Measurements from ENCODE around the gene INO80B.
A peak's percentile ranks its signal among the peaks of the same experiment; 100 is the strongest.

INO80B gene

GRCh38 chr2:74454654-74455511, at the start of gene INO80B:
INO80B (plus strand) TSS chr2:74455087; CDS start chr2:74455117, 30 bp downstream.
- peak; percentile 93 to 99 (median 97) for DNase-seq

DNA sequence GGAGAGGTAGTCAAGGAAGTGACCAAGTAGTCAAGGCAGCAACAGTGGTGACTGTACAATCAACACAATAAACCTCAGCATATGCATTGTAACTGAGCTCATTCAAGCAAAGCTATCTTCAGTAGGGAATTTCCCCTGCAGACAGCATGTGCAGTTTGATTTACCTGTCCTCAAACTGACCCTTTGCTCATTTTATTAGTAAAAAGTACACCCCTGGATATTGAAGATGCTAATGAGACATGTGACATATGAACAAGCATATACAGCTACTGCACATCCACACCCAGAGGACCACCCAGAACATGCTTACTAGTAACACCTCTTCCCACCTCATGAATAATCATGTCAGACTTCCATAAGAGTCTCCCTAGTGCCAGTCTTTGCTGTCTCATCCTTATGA, 48.9 kb upstream of the INO80B start:
- no peak for DNase-seq

DNA sequence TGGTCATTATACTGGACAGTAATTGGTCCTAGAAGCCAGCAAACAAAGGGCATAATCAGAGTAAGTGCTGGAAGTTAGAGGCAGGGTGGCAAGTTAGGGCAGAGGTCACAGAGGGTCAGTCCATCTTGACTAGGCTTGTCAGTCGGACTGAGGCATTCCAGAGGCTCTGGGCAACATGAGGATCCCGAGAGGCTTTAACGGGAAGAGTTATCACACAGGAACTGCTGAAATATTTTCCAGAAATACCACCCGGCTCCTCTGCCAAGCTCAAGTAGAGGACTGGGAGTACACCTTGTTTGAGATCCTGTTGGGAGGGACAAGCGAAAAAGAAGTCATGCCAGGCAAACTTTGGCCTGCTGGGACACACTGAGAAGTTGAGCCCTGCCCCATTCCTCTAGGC, 47.2 kb upstream of the INO80B start:
- DNase-seq, result no peak

DNA sequence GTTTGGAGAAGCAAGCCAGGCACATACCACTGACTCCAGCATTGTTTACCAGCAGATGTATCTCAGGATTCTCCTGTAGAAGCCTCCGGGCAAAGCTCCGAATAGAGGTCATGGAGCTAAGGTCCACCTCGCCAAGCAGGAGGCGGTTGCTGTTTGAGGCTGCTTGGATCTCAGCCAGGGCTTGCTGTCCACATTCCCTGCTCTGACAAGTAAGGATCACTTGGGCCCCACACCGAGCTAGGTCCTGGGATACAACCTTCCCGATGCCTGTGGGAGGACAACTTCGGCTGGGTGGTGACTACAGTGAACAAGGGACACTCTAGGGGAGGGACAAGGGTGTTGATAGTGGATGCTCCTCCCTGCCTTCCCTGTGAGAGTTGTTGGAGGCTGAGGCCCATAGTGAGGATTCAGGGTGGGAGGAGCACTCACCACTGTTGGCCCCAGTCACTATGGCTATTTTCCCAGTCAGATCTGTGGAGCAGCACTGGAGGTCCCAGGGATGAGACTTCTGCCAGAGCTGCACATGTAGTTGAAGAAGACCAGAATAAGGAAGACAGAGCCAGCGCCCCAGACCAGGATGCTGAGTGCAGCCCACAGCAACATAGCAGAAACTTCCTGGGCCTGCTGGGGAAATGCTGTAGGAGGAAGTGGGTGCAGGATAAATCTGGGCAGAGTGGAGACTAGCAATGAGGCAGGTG, 41.7 kb upstream of the INO80B start:
- DNase-seq, result no peak

DNA sequence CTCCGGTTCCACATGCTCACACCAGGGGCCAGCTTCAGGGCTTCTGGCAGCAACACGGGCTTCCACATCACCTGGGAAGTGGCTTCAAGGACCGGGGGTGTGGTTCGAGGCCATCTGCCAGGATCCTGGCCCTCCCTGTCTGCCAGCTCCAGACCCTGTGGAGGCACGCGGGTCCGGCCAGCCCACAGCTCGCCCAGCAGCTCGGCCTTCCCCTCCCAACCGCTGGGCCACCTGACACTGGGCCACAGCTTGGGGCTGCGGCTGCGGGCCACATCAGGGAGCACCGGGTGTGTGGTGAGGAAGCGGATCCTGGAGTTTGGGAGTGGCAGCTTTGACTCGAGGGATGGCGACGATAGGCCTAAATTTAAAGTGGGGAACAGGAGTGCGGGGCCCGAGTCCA, 40.4 kb upstream of the INO80B start:
- DNase-seq, result no peak

DNA sequence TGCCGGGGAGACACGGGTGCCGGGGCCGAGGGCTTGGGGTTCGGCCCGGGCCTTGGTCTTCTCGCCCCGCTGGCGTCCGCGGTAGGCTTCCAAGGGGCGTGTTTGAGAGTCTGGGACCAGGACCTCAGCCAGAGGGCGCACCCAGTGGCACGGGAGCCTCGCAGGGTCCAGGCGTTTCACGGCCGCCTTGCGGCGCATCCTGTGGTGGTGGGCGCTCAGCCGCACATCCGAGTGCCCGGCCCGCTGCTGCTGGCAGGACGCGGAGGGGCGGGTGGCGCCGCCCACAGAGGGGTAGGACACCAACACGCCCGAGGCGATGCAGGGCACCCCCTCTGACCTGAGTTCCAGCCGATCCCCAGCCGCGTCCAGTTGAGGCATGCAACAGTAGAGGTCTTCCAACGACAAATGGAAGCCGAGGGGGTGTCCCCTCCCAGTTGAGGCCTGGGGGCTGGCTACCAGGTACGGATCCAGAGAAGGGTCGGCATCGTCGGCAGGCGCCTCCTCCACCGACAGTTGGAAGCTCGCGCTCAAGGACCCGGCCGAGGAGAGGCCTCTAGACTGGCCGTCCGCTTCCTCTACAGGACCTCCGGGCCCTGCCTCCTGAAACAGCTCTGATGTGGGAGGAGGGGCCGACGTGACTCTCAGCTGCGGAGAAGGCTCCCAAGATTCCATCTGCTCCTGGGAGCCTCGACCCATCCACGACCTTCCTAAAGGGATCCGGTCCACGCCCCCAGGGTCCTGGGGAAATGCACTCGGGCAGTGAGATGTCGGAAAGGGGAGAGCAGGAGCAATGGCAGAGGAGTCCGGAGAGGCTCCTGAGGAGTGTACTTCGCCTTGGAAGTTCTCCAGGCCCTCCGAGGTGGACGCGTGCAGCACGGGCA, 39.8 kb upstream of the INO80B start:
- no peak for DNase-seq

- no peak for DNase-seq
Observed at GRCh38 chr2:74415762-74416395, 39.0 kb upstream of the INO80B start.

GRCh38 chr2:74416778-74417177, 38.1 kb upstream of the INO80B start:
- DNase-seq, result no peak

- DNase-seq, result no peak
Observed at GRCh38 chr2:74417197-74417596, 37.7 kb upstream of the INO80B start.

DNA sequence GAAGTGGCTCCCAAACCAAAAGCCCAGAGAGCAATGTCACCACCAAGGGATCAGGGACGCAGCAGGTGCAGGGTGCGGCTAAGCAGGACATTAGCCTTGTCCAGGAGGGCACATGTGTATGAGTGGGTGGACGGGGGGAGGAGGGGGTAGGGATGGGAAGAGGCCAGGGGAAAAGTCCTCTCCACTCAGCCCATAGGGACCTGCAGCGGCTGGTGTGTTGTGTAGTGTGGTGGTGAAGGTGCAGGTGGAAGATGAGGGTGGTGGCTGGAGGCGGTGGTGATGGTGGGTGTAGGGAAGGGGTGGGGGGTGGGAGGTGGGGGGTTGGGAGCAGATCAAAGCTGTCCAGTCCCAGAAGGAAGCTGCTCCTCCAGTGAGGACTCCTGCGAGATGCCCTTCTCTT, 37.1 kb upstream of the INO80B start:
- DNase-seq, result no peak

GRCh38 chr2:74418312-74418711, 36.6 kb upstream of the INO80B start:
- DNase-seq, result no peak

GRCh38 chr2:74419345-74419744, 35.5 kb upstream of the INO80B start:
- DNase-seq, result no peak

DNA sequence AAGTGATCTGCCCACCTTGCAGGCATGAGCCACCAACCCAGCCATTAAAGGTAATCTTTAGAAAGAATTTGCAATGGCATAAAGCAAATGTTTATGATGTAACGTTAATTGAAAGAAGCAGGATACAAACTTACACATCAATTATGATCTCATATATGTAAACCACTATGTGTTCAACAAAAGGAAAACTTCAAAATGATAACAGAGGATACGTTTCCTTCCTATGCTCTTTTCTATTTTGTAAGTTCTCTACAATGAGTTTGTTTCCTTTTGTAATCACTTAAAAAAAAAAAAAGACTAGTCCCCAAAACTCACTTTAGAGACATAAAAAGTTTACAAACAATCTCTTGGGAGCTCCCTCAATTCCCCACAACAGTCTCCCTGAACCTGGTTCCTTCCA, 34.9 kb upstream of the INO80B start:
- no peak for DNase-seq

DNA sequence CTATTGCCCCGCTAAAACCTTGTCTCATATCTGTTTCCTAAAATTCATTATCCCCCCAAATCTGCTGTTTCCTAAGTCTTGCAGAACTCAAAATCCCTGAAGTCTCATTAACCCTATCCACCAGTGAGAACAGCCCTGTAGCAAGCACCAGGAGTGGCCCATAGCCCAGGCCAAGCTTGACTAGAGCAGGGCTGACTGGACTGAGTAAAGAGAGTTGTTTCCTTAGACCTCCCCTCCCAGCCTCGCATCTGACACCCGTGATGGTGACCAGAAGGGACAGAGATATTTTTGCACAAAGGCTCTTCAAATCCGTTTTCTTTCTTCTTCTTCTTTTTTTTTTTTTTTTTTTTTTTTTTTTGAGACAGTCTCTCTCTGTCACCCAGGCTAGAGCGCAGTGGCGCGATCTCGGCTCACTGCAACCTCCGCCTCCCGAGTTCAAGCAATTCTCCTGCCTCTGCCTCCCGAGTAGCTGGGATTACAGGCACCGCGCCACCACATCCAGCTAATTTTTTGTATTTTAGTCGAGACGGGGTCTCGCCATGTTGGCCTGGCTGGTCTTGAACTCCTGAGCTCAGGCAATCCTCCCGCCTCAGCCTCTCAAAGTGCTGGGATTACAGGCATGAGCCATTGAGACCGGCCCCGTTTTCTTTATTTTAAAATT, 34.3 kb upstream of the INO80B start:
- peak in 2 of 3 experiments; percentile 68 for DNase-seq

DNA sequence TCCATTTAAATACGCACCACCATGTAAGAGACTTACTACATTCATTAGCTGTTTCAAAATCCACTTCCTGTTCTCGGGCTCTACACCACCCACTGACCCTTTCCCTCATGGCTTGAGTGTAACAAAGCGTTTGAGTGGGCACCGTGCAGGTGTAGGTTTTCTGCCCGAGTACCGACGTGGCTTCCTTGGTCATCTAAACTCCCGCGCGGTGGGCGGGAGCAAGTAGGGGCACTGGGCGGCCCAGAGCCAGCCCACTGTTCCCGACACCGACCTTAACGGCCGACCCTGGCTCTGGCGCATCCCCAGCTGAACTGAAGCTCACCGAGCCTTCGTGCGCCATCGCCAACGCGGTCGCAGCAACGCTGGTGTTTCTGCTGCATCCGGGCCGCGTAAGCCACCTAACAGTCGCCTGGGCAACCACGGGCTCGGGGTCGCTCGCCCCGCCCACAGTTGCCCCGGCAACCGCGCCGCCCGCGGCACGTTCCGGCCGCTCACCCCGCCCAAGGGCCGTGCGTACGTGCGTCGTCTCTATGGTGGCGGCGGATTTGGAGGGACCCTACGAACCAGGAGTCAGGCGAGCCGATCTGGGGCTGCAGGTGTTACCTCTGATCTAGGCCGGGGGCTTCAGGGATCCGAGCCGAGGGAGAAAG, 33.5 kb upstream of the INO80B start, which contains the start of the genes C2orf81 and WDR54:
TSS of gene C2orf81 (minus strand) at position 399 of the 650 bp plus-strand sequence. CDS start at position 340, 59 bp downstream.
TSS of gene WDR54 (plus strand) at position 510 of the 650 bp plus-strand sequence. CDS start 424 bp downstream, outside the sequence.
- peak; percentile 87 to 99 (median 99) for DNase-seq

GRCh38 chr2:74423231-74424095, 31.4 kb upstream of the INO80B start:
- DNase-seq, result no peak

DNA sequence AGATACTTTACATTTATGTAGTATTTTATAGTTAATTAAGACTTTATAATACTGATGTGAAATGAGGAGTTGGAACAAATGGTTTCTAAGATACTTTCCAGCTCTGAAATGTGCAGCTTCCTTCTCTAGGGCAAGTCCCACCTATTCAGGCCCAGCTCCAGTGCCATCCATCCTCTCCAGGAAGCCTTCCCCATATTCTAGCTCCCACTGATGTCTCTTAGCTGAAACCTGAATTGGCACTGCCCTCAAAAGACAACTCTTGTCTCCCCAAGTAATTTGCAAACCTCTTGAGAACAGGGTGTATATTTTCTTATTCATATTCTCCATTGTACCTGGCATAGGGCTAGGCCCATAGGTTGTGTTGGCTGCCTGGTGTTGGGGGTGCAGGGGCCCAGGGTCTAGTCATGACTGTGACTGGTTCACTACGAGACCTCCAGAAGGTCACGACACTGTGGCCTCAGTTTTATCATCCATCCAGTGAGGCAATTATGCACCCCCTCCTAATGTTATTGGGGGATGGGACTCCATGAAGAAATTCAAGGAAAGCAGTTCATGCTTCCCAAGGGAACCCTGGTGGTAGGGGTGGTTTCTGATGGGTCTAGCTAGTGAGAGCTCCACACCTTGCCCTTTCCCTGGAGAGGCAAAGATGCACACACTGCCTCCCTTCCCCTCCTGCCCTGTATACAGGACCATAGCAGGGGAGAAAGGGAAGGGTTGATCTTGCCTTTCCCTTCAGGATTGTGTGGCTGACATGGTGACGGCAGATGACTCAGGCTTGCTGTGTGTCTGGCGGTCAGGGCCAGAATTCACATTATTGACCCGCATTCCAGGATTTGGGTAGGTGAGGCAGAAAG, 30.5 kb upstream of the INO80B start:
- no peak for DNase-seq

- no peak for DNase-seq
Observed at GRCh38 chr2:74424995-74425406, 29.9 kb upstream of the INO80B start.

- DNase-seq, result no peak
Observed at GRCh38 chr2:74425523-74425922, 29.4 kb upstream of the INO80B start.

Data from NCI-H1417 (cell line).